Measurements from ENCODE around the gene CRLF3.
"Not testable (repeated sequence)": the region's sequence is repeated elsewhere in the genome, so short reads cannot be mapped to it uniquely, and the experiment has no call there.

The CRLF3 gene

GRCh38 chr17:30824356-30825145, at the start of gene CRLF3:
Gene CRLF3, minus strand, starts transcription at chr17:30824692. Its CDS starts 41 bp downstream, at chr17:30824651.
- peak; percentile 89 for DNase-seq (ENCODE audit: low spot score)

DNA sequence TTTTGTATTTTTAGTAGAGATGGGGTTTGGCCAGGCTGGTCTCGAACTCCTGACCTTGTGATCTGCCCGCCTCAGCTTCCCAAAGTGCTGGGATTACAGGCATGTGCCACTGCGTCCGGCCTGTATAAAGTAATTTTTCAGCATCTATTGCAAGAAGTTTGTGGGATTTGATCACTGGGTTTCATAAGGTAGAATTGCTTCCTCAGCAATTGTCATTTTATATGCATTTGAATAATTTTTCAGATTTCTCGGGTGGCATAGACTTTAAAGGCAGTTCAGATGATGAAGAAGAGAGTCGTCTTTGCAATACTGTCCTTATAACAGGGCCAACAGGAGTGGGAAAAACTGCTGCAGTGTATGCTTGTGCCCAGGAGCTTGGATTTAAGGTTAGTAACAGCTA, 44.5 kb upstream of the CRLF3 start:
- DNase-seq (ENCODE audit: low spot score) = no peak

DNA sequence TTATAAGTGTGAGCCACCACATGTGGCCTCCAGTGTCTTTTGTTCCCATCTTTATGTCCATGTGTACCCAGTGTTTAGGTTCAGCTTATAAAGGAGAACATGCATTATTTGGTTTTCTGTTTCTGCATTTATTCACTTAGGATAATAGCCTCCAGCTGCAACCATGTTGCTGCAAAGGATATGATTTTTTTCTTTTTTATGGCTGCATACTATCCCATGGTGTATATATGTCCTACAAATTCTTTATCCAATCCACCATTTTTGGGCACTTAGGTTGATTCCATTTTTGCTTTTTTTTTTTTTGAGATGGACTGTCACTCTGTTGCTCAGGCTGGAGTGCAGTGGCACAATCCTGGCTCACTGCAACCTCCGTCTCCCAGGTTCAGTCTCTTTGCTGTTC, 40.1 kb upstream of the CRLF3 start:
- no peak for DNase-seq (ENCODE audit: low spot score)

GRCh38 chr17:30858556-30859250, 34.2 kb upstream of the CRLF3 start:
- no peak for DNase-seq (ENCODE audit: low spot score)

- no peak for DNase-seq (ENCODE audit: low spot score)
Measured at GRCh38 chr17:30854146-30854545, 29.7 kb upstream of the CRLF3 start.

DNA sequence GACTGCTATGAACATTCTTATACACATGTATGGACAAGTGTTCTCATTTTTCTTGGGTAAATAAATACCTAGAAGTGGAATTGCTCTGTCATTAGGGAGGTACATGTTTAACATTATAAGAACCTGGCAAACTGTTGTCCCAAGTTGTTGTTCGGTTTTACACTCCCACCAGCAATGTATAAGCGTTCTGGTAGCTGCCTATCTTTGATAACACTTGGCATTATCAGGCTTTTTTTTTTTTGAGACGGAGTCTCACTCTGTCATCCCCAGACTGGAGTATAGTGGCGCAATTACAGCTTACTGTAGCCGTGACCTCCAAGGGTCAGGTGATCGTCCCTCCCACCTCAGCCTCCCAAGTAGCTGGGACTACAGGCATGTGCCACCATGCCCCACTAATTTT, 23.5 kb upstream of the CRLF3 start:
- no peak for DNase-seq (ENCODE audit: low spot score)

DNA sequence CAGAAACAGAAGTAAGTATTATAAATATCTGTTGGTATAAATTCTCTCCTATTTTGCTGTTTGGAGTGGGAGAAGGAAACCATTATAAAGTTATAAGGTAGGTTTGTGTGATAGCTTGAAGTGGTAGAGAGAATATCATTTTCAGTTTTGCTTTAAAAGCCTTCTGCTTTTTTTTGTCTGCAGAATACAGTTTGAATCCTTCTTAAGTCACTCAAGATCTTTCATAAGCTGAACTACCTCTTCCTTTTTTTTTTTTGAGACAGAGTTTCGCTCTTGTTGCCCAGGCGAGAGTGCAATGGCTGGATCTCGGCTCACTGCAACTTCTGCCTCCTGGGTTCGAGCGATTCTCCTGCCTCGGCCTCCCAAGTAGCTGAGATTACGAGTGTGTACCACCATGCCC, 16.3 kb upstream of the CRLF3 start:
- DNase-seq (ENCODE audit: low spot score) = no peak

DNA sequence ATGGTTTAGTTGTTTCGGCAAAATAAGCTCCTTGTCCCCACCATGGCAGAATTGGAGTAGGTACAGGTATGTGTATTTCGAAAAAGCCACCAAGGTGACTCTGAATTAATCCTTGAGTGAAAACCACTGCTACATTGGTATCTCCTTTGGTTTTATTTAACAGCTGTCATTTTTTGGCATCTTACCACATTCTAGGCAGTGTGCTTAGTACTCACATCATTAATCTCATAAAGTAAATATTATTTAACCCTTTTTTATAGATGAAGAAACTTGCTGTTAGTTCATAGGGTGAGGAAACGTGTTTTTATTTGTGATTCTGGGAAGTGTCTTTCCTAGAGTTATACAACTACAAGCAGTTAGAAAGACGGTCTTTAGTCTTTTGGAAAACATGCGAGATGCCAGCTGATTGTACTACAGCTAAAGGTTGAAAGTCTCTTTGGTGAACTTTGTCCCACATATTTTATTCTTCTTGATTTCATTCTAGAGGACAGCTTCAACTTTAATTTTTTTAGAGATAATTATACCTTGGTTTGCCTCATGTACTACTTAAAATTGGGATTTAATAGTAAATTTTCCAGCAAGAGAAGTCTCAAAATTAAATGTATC, 13.8 kb upstream of the CRLF3 start:
- DNase-seq (ENCODE audit: low spot score) = no peak

DNA sequence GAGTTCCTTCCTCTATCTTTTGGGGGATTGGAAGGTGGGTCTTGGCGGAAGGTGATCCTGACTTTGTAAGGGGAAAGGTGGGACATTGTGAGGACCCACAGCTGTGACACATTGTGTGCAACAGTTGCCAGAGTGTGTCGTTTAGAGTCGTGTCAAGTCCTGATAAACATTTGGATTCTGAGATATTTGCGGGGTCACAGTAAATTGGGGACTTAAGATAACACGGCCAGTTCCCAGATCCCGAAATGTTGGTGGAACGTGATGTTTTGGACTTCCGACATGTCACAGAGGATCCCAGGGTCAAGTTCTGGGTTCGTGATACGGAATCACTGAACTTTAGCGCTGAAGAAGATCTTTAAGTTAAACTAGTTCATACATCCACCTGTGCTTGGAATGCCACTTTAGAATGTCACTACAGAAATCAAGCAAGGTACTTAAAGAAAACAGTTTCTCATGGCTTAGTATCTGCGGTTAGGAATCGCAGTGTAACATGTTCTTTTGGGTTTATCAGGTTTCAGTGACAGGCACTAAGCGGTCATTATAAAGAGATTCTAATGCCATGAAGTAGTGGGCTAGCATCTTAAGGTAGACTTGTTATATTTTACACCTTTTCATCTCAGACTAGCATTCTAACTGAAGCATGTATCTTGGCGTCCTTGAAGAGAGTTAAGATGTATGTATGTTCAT, 8.1 kb upstream of the CRLF3 start:
- no peak for DNase-seq (ENCODE audit: low spot score)

DNA sequence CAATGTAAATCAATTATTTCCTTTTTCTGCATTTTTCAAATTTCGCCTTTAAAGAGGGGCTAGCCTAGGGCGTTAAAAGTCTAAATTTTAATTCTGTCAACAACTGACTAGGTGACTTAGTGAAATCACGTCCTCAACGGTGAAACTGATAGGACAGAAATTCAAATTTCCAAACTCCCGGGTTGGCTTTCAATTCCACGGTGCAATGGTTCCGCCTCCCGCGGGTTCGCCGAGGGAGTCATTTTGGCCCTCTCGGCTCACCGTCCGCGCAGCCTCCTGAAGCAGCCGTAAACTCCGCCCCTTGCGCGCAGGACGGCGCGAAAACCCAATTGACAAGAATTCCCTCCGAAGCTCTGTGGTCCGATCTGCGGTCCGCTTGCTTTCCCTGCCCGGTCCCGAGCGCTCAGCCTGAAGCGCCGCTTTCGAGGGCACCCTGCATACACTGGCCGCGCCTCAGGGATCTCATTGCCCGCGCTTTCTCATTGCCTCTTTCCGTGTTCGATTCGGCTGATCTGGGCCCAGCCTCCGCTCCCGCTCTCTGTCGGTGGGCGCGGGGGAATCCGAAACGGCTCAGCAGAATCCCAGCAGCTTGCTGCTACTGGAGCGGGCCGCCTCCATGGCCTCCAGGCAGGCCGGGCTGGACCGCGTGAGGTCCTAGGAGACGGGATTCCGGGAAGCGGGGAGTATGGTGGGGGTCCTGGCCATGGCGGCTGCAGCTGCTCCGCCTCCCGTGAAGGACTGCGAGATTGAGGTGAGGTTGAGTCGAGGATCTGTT, 7.4 kb upstream of the CRLF3 start, which contains the start of gene ATAD5:
Gene ATAD5, plus strand, starts transcription at position 304 of the 775 bp plus-strand sequence. Its CDS starts 382 bp downstream, at position 686.
- DNase-seq (ENCODE audit: low spot score) = peak; percentile 85

DNA sequence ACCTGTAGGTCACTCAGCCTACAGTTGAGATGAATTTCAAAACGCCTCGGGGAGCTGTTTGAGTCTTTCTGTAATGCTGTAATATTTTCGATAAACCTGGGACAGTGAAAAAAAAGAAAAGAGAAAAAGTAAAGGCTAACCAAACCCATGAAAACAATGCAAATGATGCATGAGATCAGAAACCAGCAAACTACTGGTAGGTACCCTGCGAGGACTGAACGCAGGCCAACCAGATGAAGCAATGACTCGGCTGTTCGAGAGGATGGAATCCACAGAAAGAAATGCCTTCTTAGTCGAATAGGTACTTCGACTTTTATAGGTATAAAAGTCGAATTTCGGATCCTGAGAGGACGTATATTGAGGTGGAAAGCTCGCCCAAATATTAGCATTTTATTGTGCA, 6.8 kb upstream of the CRLF3 start:
- no peak for DNase-seq (ENCODE audit: low spot score)

- no peak for DNase-seq (ENCODE audit: low spot score)
Measured at GRCh38 chr17:30829022-30829421, 4.5 kb upstream of the CRLF3 start.

- no peak for DNase-seq (ENCODE audit: low spot score)
Measured at GRCh38 chr17:30827082-30827481, 2.6 kb upstream of the CRLF3 start.

DNA sequence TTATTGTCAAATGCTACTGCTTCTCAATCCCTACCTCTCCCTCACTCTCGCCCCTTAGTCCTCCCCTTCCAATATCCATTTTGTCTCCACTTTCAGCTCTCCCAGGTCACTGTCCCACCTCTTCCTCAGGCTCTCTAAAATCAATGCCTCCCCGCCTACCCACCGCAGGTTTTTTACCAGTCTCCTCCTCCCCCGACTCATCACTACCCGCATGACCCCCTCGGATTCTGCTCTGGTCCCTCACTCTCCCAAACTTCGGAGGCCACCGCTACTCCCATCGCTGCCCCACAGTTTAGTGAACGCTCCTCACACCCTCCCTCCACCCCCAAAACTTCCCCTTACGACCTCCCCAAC, 513 bp downstream of the CRLF3 start:
- DNase-seq (ENCODE audit: low spot score) = peak; percentile 16

DNA sequence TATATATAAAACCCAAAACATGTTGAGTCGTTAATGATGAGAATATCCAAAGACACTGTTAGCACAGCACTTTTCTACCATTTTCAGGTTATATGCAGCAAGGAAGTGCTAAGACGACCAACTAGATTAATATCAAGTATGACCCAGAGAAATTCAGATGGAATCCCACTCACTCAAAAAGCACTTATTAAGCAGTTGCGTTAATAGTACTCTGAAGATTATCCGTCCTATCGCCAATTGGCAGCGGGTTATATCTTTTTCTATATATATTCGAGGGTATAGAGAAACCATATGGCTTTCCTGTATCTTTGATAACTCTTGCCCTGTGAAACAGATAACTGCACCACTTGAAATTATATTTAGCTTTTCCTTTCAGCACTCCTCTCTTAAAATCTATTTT, 1.1 kb downstream of the CRLF3 start:
- DNase-seq (ENCODE audit: low spot score) = no peak

GRCh38 chr17:30822919-30823318, 1.6 kb downstream of the CRLF3 start:
- peak; percentile 14 for DNase-seq (ENCODE audit: low spot score)

- DNase-seq (ENCODE audit: low spot score) = no peak
Measured at GRCh38 chr17:30821871-30822723, 2.4 kb downstream of the CRLF3 start.

GRCh38 chr17:30819971-30820705, 4.4 kb downstream of the CRLF3 start:
- DNase-seq (ENCODE audit: low spot score) = no peak

- no peak for DNase-seq (ENCODE audit: low spot score)
Measured at GRCh38 chr17:30816165-30816564, 8.3 kb downstream of the CRLF3 start.

- DNase-seq (ENCODE audit: low spot score) = not testable (repeated sequence)
Measured at GRCh38 chr17:30814860-30815259, 9.6 kb downstream of the CRLF3 start.

Measured in CD4-positive, alpha-beta T cell treated with Interleukin-6 at 100 ng/mL for 8 hours (primary cell).